ENCODE measurements around the gene MBD1. TPM values are rescaled to one million over a fixed set of nuclear protein-coding genes. Genes with fewer than 3 reads are reported as not detected.

Gene MBD1
- total RNA-seq, 1 experiment from 2014 or later: 58.1 TPM

DNA sequence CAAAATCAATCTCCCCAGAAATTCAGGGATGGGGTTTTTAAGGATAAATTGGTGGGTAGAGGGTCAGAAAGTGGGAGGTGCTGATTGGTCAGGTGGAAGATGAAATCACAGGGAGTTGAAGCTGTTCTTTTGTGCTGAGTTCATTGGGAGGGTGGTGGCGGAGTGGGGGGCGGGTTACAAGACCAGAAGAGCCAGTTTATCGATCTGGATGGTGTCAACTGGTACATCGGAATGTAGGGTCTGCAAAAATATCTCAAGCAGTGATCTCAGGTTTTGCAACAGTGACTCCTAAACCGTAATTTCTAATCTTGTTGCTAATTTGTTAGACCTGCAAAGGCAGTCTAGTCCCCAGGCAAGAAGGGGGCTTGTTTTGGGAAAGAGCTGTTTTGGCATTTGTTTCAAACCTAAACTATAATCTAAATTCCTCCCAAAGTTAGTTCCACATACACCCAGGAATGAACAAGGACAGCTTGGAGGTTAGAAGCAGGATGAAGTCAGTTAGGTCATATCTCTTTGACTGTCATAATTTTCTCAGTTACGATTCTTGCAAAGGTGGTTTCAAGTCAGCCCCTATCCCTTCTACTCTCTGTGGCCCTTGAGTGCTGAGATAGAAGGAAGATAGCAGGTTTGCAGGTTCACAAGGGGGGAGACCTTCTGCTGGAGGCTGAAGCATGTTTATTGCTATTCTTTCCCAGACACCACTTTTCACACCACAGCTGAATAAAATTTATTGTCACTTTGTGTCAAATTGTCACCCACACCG is 18.5 kb upstream of the MBD1 start:
- Histone ChIP-seq H4K5ac (ENCODE audit: insufficient read length, low read depth, low read length) (no peak overlapping the region), H2AK5ac (ENCODE audit: insufficient read length, low read length) (no peak overlapping the region), H3T11ph (ENCODE audit: low read length) (no peak overlapping the region), H3K27ac (ENCODE audit: insufficient read length, low read depth, low read length) (no peak overlapping the region), H3K79me1 (ENCODE audit: insufficient read depth, low read depth, low read length, poor library complexity, severe bottlenecking) (no peaks in the 10 kb centered on the region), H2BK20ac (ENCODE audit: low read depth, low read length, poor library complexity, severe bottlenecking) (no peak overlapping the region), H3K9me3 (ENCODE audit: control insufficient read depth, low read depth, low read length) (no peaks in the 10 kb centered on the region), H4K91ac (ENCODE audit: insufficient read length, low read depth, low read length) (no peak overlapping the region), H3K23ac (ENCODE audit: insufficient read length, low read depth, low read length) (no peak overlapping the region), H3K4me2 (ENCODE audit: insufficient read depth, insufficient read length, low read length) (no peak overlapping the region), H3K18ac (ENCODE audit: insufficient read length, low read depth, low read length) (no peak overlapping the region), H3K27me3 (ENCODE audit: insufficient read depth, low read length) (no peaks in the 10 kb centered on the region), H3K56ac (ENCODE audit: insufficient read length, low read depth, low read length) (no peak overlapping the region), H3K4me1 (ENCODE audit: insufficient read depth, low read length) (no peaks in the 10 kb centered on the region), H2BK15ac (ENCODE audit: low read depth, low read length) (no peak overlapping the region), H3K4ac (ENCODE audit: low read depth, low read length) (no peak overlapping the region), H2BK120ac (ENCODE audit: low read depth, low read length, poor library complexity, severe bottlenecking) (no peak overlapping the region), H2BK12ac (ENCODE audit: insufficient read length, low read depth, low read length) (no peak overlapping the region), H4K20me1 (ENCODE audit: control insufficient read depth, insufficient read depth, insufficient read length) (no peaks in the 10 kb centered on the region), H3K79me2 (ENCODE audit: insufficient read depth, low read length) (no peaks in the 10 kb centered on the region), H4K8ac (replicated peaks; ENCODE audit: insufficient read length, low read depth, low read length) (no peak overlapping the region), H3K9ac (ENCODE audit: extremely low read depth, insufficient read length, low read length) (no peak overlapping the region), H2AFZ (ENCODE audit: low read length) (no peak overlapping the region), H3K23me2 (ENCODE audit: insufficient read length, low read depth, low read length, poor library complexity, severe bottlenecking) (no peaks in the 10 kb centered on the region), H3K14ac (ENCODE audit: insufficient read depth, low read length) (no peak overlapping the region), H2BK5ac (ENCODE audit: insufficient read length, low read length) (no peak overlapping the region)
- no peak for DNase-seq
- Mint-ChIP-seq H3K27me3 (ENCODE audit: low read depth) (peaks cover 60% of the 10 kb centered on the region), H3K27ac (no peak overlapping the region), H3K4me1 (peaks cover 2 to 7% of the 10 kb centered on the region in 2 experiments; a peak in 2 of 4 replicates), H3K4me3 (no peak overlapping the region), H3K36me3 (ENCODE audit: insufficient read depth in 1 of 3, low read depth in 3 of 3) (no peaks in the 10 kb centered on the region), H3K9me3 (peaks cover 0 to 3% of the 10 kb centered on the region in 2 experiments; a peak in 3 of 5 replicates)
- WGBS (ENCODE audit: extremely low coverage, insufficient read length, low lambda C conversion rate): no CpG with 5 or more reads among the region's 7 CpGs
- TF ChIP-seq CTCF (conservative IDR thresholded peaks at IDR 0.05): no peak
